SK-N-MC (cell line): ENCODE measurements around the gene ELF5.

Experiments
- EZH2 ChIP-seq: fragments of 200-600 bp; sonication (generic); IDR thresholded peaks from one replicate; pipeline ENCODE4 v1.6.1; 2017; ENCODE audit warnings: antibody characterized with exemption
- FOXP2 ChIP-seq: optimal IDR thresholded peaks from 2 replicates; pipeline ENCODE3; 2011; ENCODE audit warnings: mild to moderate bottlenecking, moderate library complexity; ENCODE audit not compliant: insufficient read depth; ENCODE audit errors: extremely low read length, control extremely low read depth
- POLR2AphosphoS5 ChIP-seq: IDR thresholded peaks from 2 replicates; pipeline ENCODE4 v1.6.1; 2012; ENCODE audit warnings: mild to moderate bottlenecking, low read depth, low read length, borderline replicate concordance

GRCh38 chr11:34441814-34442213 lies 71.8 kb downstream of the ELF5 start:
- TF ChIP-seq EZH2 (no peak), POLR2AphosphoS5 (no peak), FOXP2 (no peak)
